ENCODE results near the gene SSNA1. TPM values are rescaled to one million over a fixed set of nuclear protein-coding genes. Genes with fewer than 3 reads are reported as not detected.
"Not testable (repeated sequence)": the region's sequence is repeated elsewhere in the genome, so short reads cannot be mapped to it uniquely, and the experiment has no call there.

Gene SSNA1
- total and polyA plus RNA-seq, 8 donors, result 28.1 to 154 (median 122) TPM

GRCh38 chr9:137235424-137236237 is 47.2 kb downstream of the SSNA1 start:
- intact Hi-C loops (cut with DNase I; ENCODE audit: low total_unique reads), result loop anchor here (10.0 kb wide), 1 partner anchor 51 kb away; the partner anchor contains the start of genes ANAPC2 and SSNA1
- Histone ChIP-seq H3K27me3 (peaks cover 15 to 56% (median 49%) of the 10 kb centered on the region in 3 donors), H3K36me3 (no peaks in the 10 kb centered on the region), H3K9me3 (no peaks in the 10 kb centered on the region), H3K27ac (peak overlapping the region in 1 of 5 donors; percentile 8), H3K4me1 (peaks cover 27 to 60% (median 57%) of the 10 kb centered on the region in 4 donors), H3K4me3 (peak overlapping the region in 3 of 4 donors; percentile 14 to 38 (median 34))
- peak in 1 of 2 donors; percentile 45 for DNase-seq
- 51 to 63% (median 57%) methylated on average over 25 to 35 of the region's 35 CpGs for WGBS, 5 donors
- TF ChIP-seq POLR2A (IDR thresholded peaks at IDR 0.05), result no peak
- TF ChIP-seq CTCF (IDR thresholded peaks at IDR 0.05), result no peak
- no peak for TF ChIP-seq POLR2AphosphoS5 (IDR thresholded peaks at IDR 0.05)
- TF ChIP-seq EP300 (IDR thresholded peaks at IDR 0.05), result no peak

GRCh38 chr9:137236238-137236935 is 47.9 kb downstream of the SSNA1 start:
- H3K36me3 ChIP-seq, result no peaks in the 10 kb centered on the region
- H3K27ac ChIP-seq, result peak overlapping the region in 2 of 5 donors; percentile 24 to 37
- intact Hi-C loops (cut with DNase I; ENCODE audit: low total_unique reads), result loop anchor here (10.0 kb wide), 1 partner anchor 52 kb away; the partner anchor contains the start of genes ANAPC2 and SSNA1
- peak overlapping the region in 3 of 4 donors; percentile 14 to 38 (median 34) for H3K4me3 ChIP-seq
- no peaks in the 10 kb centered on the region for H3K9me3 ChIP-seq
- H3K4me1 ChIP-seq, result peaks cover 27 to 60% (median 57%) of the 10 kb centered on the region in 4 donors
- WGBS, 5 donors, result 8 to 11% (median 9%) methylated on average over 16 to 31 of the region's 31 CpGs
- DNase-seq, result peak; percentile 93 to 96
- TF ChIP-seq POLR2AphosphoS5 (IDR thresholded peaks at IDR 0.05) (peak in 1 of 3 donors; percentile 60), POLR2A (IDR thresholded peaks at IDR 0.05) (no peak), CTCF (IDR thresholded peaks at IDR 0.05) (peak in 5 of 7 experiments; percentile 98 to 100 (median 99))
- H3K27me3 ChIP-seq, result peaks cover 15 to 49% (median 42%) of the 10 kb centered on the region in 3 donors

GRCh38 chr9:137236936-137237421 is 48.5 kb downstream of the SSNA1 start:
- intact Hi-C loops (cut with DNase I; ENCODE audit: low total_unique reads), result loop anchor here (10.0 kb wide), 1 partner anchor 52 kb away; the partner anchor contains the start of genes ANAPC2 and SSNA1
- peak overlapping the region in 3 of 4 donors; percentile 14 to 38 (median 34) for H3K4me3 ChIP-seq
- no peaks in the 10 kb centered on the region for H3K9me3 ChIP-seq
- H3K4me1 ChIP-seq, result peaks cover 29 to 64% (median 59%) of the 10 kb centered on the region in 4 donors
- H3K27ac ChIP-seq, result peak overlapping the region in 2 of 5 donors; percentile 24 to 37
- no peak for TF ChIP-seq POLR2A (IDR thresholded peaks at IDR 0.05)
- peaks cover 0 to 3% (median under 1%) of the 10 kb centered on the region in 4 donors for H3K36me3 ChIP-seq
- peaks cover 15 to 43% (median 39%) of the 10 kb centered on the region in 3 donors for H3K27me3 ChIP-seq
- peak in 1 of 2 donors; percentile 59 for DNase-seq
- WGBS, 5 donors, result 30 to 38% (median 34%) methylated on average over 5 to 11 of the region's 11 CpGs

- Histone ChIP-seq H3K36me3 (peaks cover 9 to 13% (median 11%) of the 10 kb centered on the region in 4 donors), H3K27me3 (peaks cover 10 to 32% (median 30%) of the 10 kb centered on the region in 3 donors), H3K9me3 (no peaks in the 10 kb centered on the region), H3K4me3 (no peak overlapping the region), H3K27ac (peak overlapping the region in 2 of 5 donors; percentile 8 to 32), H3K4me1 (peaks cover 40 to 73% (median 66%) of the 10 kb centered on the region in 4 donors)
- DNase-seq, result peak in 1 of 2 donors; percentile 68
- intact Hi-C loops (cut with DNase I; ENCODE audit: low total_unique reads), result loop anchor here (10.0 kb wide), 1 partner anchor 53 kb away; the partner anchor contains the start of genes ANAPC2 and SSNA1
- WGBS, 5 donors, result 54 to 62% (median 60%) methylated on average over 10 to 13 of the region's 13 CpGs
- TF ChIP-seq POLR2AphosphoS5 (IDR thresholded peaks at IDR 0.05) (peak in 1 of 3 donors; percentile 6), EP300 (IDR thresholded peaks at IDR 0.05) (no peak)
These were observed 49.6 kb downstream of the SSNA1 start for GRCh38 chr9:137237759-137238726.

GRCh38 chr9:137239541-137240200 is 51.2 kb downstream of the SSNA1 start:
- intact Hi-C loops (cut with DNase I; ENCODE audit: low total_unique reads), result loop anchor here (10.0 kb wide), 1 partner anchor 55 kb away; the partner anchor contains the start of genes ANAPC2 and SSNA1
- DNase-seq, H3K9me3 ChIP-seq: not testable (repeated sequence)
- H3K27me3 ChIP-seq, result peaks cover 7 to 16% (median 13%) of the 10 kb centered on the region in 3 donors
- H3K27ac ChIP-seq, result peak overlapping the region; percentile 83 to 97 (median 94)
- peak overlapping the region; percentile 60 to 78 (median 72) for H3K4me3 ChIP-seq
- peaks cover 47 to 81% (median 77%) of the 10 kb centered on the region in 4 donors for H3K4me1 ChIP-seq
- 49 to 58% (median 55%) methylated on average over 27 of the region's 27 CpGs for WGBS, 5 donors
- H3K36me3 ChIP-seq, result peaks cover 16 to 22% (median 21%) of the 10 kb centered on the region in 4 donors
